GM10266 (cell line): ENCODE data around the gene OR5H6.

ENCODE experiments used
- DNase-seq: peaks from one replicate; pipeline ENCODE4 v3.0.0; 2012; ENCODE audit errors: extremely low spot score
- TF ChIP-seq, protein P1 (sequence below): IDR thresholded peaks from 2 replicates; pipeline ENCODE4 v1.5.1; 2012; ENCODE audit warnings: mild to moderate bottlenecking, low read depth; ENCODE audit not compliant: control insufficient read depth, insufficient read depth; ENCODE audit errors: missing control alignments

Gene OR5H6

DNA sequence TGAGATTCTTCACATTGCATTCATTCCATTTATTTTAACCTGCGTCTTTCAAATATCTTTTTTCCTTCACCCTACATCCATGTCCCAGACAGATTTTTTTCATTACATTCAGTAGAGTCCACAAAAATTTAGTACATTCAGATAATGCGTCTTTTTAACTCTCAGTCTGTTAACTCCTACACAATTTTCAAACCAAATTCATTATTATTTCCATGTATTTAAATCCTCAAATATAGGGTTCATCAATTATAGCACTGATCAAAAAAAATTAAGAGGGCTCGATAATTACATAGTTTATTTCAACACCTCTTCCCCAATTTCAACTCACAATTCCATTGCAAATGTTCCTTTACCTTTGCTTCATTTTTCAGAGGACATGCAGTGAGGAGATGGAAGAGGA lies at the start of gene OR5H6:
TSS of gene OR5H6 (plus strand) at position 301 of the 400 bp plus-strand sequence. CDS start at position 390, 89 bp downstream.
- DNase-seq, result no peak
- TF ChIP-seq, protein P1, sequence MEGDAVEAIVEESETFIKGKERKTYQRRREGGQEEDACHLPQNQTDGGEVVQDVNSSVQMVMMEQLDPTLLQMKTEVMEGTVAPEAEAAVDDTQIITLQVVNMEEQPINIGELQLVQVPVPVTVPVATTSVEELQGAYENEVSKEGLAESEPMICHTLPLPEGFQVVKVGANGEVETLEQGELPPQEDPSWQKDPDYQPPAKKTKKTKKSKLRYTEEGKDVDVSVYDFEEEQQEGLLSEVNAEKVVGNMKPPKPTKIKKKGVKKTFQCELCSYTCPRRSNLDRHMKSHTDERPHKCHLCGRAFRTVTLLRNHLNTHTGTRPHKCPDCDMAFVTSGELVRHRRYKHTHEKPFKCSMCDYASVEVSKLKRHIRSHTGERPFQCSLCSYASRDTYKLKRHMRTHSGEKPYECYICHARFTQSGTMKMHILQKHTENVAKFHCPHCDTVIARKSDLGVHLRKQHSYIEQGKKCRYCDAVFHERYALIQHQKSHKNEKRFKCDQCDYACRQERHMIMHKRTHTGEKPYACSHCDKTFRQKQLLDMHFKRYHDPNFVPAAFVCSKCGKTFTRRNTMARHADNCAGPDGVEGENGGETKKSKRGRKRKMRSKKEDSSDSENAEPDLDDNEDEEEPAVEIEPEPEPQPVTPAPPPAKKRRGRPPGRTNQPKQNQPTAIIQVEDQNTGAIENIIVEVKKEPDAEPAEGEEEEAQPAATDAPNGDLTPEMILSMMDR, result no peak

DNA sequence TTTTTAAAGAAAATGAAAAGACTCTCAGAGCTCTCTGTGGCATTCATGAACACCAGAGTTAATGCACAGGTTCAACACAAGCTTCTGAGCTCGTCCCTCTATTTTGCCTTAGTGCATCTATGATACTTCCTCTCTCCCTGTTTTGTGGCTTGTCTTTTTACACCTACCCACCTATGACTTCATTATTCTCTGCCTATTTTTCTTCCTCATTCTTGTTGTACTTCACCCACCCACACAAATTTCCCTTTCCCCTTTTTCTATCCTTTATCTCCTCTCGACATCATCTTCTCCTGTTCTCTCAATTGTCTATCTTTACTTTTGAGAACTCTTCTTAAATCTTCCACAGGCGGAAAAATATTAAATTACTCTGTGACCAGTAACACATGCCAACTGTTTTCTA lies 49.0 kb upstream of the OR5H6 start:
- TF ChIP-seq, protein P1, result no peak
- DNase-seq, result no peak

DNA sequence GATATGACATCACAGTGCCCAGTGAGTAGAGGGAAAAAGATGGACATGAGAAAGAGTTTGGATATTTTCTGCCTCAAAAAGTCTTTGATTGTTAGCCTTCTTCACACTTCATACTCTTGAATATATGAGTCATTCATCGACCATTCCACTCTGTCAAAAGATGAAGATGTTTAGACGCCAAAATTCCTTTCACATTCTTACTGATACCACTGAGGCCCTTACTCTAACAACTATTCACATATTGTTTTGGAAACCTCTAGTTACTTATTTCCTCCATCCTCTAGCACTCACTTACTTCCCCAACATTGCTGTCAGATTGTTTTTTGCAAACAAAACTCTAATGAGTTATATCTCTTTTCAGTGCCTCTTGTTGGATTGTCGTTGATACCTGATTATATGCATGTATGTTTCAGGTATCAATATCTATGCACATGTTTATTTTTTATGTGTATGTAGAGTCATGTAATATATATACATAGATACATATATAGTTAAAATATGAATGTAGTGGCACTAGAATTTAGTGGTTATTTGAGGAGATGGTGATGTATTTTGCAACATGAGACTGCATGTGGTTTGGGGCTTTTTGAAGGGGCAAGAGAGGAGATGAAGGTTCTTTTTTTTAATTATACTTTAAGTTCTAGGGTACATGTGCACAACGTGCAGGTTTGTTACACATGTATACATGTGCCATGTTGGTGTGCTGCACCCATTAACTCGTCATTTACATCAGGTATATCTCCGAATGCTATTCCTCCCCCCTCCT lies 40.0 kb upstream of the OR5H6 start:
- DNase-seq, result no peak
- TF ChIP-seq, protein P1, result no peak

DNA sequence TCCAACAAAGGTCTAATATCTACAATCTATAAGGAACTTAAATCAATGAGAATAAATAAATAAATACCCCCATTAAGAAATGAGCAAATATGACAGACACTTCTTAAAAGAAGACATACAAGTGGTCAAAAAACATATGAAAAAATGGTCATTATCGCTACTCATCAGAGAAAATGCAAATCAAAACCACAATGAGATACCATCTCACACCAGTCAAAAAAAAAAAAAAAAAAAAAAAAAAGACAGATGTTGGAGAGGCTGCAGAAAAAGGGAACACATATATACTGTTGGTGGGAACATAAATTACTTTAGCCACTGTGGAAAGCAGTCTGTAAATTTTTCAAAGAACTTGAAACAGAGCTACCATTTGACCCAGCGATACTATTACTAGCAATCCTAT lies 31.6 kb upstream of the OR5H6 start:
- TF ChIP-seq, protein P1, result no peak

DNA sequence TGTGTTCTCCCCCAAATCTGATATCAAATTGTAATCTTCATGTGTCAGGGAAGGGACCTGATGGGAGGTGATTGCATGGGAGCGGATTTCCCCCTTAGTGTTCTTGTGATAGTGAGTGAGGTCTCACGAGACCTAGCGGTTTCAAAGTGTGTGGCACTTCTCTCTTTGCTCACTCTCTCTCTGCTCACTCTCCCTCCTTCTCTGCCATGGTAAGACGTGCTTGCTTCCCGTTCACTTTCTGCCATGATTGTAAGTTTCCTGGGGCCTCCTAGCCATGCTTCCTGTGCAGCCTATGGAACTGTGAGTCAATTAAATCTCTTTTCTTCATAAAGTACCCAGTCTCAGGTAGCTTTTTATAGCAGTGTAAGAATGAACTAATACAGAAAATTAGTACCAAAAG lies 30.6 kb upstream of the OR5H6 start:
- TF ChIP-seq, protein P1, result no peak
- DNase-seq, result no peak

More for the DNA sequence above, 31.6 kb upstream of the OR5H6 start:
- DNase-seq, result no peak

DNA sequence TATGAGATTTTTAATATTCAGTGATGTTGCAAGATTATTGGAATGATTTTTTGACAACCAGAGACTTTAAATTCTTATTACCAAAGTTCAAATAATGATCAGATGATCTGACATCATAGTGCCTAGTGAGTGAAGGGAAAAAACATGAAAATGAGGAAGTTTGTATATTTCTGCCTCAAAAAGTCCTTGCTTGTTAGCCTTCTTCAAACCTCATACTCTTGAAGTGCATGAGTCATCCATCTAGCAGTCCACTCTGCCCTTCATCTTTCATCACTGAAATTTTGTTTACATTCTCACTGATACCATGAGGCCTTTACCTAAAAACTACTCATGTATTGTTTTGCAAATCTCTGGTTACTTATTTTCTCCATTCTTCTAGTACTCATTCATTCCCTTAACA lies 23.9 kb upstream of the OR5H6 start:
- TF ChIP-seq, protein P1, result no peak
- DNase-seq, result no peak

DNA sequence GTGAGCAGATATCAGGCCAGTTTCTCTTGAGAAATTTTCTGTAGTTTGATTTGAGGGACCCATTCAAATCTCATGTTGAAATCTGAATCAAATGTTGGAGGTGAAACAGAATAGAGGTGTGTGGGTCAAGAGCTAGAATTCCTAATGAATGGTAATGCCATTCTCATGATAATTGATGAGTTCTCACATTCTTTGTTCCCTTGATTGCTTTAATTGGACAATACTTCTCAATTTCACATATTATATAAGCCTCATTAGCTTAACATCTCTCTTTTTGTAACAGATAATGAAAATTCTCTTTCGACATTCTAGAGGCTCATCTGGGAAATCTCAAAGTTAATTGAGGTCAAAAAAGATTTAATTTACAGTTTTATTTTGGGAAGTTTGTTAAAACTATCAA lies 21.9 kb upstream of the OR5H6 start:
- TF ChIP-seq, protein P1, result no peak
- no peak for DNase-seq
